DMS79 (cell line): ENCODE measurements around the gene AXDND1.
"Not testable (repeated sequence)": the region's sequence is repeated elsewhere in the genome, so short reads cannot be mapped to it uniquely, and the experiment has no call there.

Experiments used
- DNase-seq: peaks from one replicate; lab custom pipeline; 2025; lab: John Stamatoyannopoulos, UW

AXDND1 gene

DNA sequence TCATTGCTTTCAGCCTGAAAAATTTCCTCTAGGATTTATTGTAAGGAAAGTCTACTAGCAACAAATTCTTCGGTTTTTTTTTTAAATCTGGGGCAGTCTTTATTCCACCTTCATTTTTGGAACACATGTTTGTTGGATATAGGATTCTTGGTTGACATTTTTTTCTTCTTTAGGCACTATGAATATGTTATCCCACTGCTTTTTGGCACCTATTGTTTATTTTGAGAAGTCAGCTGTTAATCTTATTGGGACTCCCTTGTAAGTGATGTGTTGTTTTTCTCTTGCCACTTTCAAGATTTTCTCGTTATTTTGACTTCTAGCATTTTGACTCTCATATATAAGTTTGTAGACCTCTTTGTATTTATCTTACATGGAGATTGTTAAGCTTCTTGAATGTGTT, 110.7 kb downstream of the AXDND1 start:
- DNase-seq: no peak

- DNase-seq: no peak
Observed at GRCh38 chr1:179478370-179478769, 112.6 kb downstream of the AXDND1 start.

- DNase-seq: no peak
Observed at GRCh38 chr1:179490611-179491010, 124.8 kb downstream of the AXDND1 start.

DNA sequence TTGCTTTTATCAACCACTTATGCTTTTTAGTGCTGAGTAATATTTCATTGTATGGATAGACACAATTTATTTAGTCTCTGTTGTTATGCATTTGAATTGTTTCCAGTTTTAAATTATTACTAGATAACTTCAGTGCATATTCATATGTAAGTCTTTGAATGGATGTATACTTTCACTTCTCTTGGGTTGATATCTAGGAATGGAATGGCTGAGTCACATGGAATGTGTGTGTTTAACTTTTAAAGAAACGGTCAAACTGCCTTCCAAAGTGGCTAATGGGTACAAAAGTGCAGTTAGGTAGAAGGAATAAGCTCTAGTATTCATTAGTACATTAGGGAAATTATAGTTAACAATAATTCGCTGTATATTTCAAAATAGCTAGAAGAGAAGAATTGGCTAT, 127.6 kb downstream of the AXDND1 start:
- no peak for DNase-seq

GRCh38 chr1:179506199-179506598, 140.4 kb downstream of the AXDND1 start:
- no peak for DNase-seq

DNA sequence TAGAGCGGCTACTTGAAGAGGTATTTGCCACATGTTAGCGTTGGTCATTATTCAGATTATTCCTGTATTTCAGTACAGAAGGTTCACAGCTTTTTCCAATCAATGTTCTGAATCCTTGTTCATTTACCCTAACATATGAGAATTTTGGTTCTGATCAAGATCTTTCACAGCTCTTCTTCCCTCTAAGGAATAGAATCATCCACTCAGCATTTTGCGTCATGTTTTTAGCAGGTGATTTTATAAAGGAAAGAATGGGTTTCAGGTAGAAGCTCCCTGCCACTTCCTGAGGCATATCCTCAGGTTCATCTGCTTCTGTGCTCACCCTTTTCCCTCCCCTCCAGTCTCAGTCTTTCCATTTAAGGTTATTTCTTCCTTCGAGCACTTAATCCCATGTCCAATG, 143.6 kb downstream of the AXDND1 start:
- DNase-seq: no peak

DNA sequence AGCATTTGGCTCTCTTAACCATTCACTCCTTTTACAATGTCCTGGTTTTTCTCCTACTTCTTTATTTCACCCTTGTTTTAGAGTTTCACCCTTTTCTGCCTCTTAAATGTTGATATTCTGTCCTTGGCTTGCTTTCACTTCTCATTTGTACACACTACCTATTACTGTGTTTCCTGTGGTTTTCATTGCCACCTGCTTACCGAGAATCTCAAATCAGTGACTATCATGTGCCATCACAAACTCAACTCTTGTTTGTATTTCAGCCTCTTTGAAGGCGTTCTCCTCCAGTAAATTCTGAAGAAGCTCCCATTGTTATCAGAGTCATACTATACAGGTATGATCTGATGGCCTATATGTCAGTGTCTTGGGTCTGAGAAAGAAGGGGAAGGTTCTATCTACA, 144.3 kb downstream of the AXDND1 start:
- DNase-seq: no peak

GRCh38 chr1:179516976-179517705, 151.4 kb downstream of the AXDND1 start:
- no peak for DNase-seq

DNA sequence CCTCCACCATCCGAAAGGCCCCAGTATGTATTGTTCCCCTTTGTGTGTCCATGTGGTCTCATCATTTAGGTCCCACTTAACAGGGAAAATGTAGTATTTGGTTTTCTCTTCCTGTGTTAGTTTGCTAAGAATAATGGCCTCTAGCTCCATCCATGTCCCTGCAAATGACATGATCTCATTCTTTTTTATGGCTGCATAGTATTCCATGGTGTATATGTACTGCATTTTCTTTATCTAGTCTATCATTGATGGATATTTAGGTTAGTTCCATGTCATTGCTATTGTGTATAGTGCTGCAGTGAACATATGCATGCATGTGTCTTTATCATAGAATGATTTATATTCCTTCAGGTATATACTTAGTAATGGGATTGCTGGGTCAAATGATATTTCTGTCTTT, 152.8 kb downstream of the AXDND1 start:
- DNase-seq: not testable (repeated sequence)

GRCh38 chr1:179529482-179530195, 163.9 kb downstream of the AXDND1 start:
- DNase-seq: no peak

- DNase-seq: no peak
Observed at GRCh38 chr1:179530352-179530751, 164.6 kb downstream of the AXDND1 start.

DNA sequence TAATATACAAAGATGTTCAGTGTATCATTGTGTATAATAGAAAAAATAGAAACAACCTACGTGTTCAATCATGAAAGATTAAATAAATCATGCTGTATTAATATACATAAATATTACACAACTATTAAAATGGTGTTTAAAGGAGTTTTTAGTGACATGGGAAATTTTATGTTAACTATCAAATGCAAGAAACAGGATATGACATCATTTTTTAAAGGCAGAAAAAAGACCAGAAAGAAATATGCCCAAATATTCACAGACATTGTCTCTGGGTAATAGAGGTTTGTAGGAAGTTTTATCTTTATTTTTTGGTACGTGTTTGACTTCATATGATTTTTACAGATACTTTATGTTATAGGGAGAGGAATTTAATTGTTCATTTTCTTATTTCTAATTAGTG, 176.0 kb downstream of the AXDND1 start:
- no peak for DNase-seq

DNA sequence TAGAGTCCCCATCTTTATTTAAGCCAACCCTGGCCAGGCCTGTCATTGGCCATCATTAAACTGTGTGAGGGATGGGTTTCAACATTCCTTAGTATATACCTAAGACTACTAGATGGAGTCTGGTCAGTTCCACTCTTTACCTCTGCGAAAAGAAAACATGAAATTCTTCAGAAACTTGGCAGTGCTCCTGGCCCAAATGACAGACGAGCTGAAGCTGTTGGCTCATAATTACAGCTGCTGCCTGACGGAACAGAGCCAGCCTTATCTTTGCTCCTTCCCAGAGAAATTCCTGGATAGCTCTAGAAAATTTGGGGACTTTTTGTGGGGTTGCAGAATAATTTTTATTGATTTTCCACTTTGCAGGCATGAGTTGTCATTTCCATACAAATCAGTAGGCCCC, 179.6 kb downstream of the AXDND1 start:
- DNase-seq: no peak

GRCh38 chr1:179547021-179547535, 181.3 kb downstream of the AXDND1 start:
- no peak for DNase-seq

GRCh38 chr1:179548666-179549367, 183.0 kb downstream of the AXDND1 start:
- no peak for DNase-seq

GRCh38 chr1:179549368-179549700, 183.6 kb downstream of the AXDND1 start:
- DNase-seq: no peak

GRCh38 chr1:179550746-179551682, 185.2 kb downstream of the AXDND1 start:
- no peak for DNase-seq

- DNase-seq: no peak
Observed at GRCh38 chr1:179554427-179554826, 188.7 kb downstream of the AXDND1 start.

DNA sequence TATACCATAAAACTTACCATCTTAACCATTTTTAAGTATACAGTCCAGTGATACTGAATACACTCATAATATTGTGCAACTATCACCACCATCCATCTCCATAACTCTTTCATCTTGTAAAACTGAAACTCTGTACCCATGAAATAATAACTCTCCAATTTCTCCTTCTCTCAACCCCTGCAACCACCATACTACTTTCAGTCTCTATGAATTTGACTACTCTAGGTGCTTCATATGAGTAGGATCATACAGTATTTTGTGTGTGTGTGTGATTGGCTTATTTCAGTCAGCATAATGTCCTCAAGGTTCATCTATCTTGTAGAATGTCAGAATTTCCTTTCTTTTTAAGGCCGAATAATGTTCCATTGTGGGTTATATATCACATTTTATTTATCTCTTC, 192.3 kb downstream of the AXDND1 start:
- no peak for DNase-seq

DNA sequence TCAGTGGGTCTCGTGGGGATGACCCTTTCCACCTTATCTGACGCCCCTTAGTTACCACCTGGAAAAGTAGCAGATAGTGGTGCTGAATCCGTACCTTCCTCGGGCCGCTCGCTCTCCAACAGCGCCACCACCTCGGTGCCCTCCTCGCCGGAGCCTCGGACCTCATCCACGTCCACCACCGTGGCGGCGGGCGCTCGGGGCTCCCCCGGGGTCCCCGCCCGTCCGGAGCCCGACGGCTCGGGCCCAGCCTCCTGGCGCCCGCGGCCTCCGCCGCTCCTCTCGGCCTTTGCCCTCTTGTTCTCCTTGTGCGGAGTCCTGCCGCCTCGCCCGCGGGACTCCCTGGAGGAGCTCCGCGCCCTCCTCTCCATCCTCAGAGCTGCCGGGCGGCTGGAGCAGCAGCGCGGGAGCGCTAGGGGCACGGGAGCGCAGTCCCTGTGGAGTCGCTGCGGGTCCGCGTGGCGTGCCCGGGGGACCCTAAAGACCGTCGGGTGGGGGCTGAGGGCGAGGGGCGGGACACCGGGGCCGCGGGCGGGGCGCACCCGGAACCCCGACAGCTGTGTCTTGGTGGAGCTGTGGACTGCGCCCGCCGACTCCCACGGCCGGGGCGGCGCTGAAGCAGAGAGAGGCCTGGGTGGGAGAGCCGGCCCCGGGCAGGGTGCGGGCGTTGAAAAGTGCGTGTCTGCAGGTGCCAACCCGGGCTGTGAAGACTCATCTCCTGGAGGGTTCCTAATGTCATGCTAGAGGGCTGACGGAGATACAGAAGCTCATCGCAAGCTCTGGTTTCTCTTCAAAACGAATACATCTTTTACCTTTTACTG, 209.9 kb downstream of the AXDND1 start, which contains the start of gene NPHS2:
NPHS2 (minus strand) TSS at position 452 of the 818 bp plus-strand sequence; CDS start at position 368, 84 bp downstream.
- DNase-seq: no peak

GRCh38 chr1:179576509-179576908, 210.7 kb downstream of the AXDND1 start:
- no peak for DNase-seq
